KOPT-K1 (cell line): ENCODE results near the gene SLC39A11.

Experiments
- H3K27ac ChIP-seq: fragments of 200-600 bp; sonication (generic); 2 replicates; pipeline ENCODE4 v1.5.1; 2016; ENCODE audit warnings: antibody characterized with exemption, mild to moderate bottlenecking, low read depth, low read length; ENCODE audit not compliant: poor library complexity, severe bottlenecking
- H3K36me3 ChIP-seq: fragments of 200-600 bp; sonication (generic); 2 replicates; pipeline ENCODE4 v1.5.1; 2017; ENCODE audit warnings: antibody characterized with exemption, mild to moderate bottlenecking, low read length, moderate library complexity; ENCODE audit not compliant: insufficient read depth
- H3K9me3 ChIP-seq: fragments of 200-600 bp; sonication (generic); 2 replicates; pipeline ENCODE4 v1.5.1; 2017; ENCODE audit warnings: antibody characterized with exemption, low read length, mild to moderate bottlenecking; ENCODE audit not compliant: insufficient read depth, poor library complexity, severe bottlenecking

SLC39A11 gene

DNA sequence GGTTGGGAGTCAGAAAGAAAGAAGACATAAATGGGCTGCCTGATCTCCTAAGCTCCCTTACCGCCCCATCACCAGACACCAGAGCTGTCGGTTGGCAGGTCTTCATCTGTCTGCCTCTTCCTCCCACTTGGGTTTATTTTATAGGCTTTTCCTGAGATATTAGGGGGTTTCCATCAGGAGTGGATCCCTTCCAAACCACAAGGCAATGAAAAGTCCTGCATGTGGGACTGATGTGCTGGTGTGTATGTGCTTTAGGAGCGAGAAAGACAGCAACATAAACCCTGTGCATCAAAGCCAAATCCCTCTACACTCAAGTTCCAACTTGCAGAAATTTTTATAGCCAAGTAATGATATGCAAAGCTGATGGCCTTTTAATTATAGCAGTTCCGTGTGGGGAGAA lies 389.5 kb downstream of the SLC39A11 start:
- Histone ChIP-seq H3K36me3 (no peaks in the 10 kb centered on the region), H3K27ac (no peak overlapping the region), H3K9me3 (peaks cover 4% of the 10 kb centered on the region)

DNA sequence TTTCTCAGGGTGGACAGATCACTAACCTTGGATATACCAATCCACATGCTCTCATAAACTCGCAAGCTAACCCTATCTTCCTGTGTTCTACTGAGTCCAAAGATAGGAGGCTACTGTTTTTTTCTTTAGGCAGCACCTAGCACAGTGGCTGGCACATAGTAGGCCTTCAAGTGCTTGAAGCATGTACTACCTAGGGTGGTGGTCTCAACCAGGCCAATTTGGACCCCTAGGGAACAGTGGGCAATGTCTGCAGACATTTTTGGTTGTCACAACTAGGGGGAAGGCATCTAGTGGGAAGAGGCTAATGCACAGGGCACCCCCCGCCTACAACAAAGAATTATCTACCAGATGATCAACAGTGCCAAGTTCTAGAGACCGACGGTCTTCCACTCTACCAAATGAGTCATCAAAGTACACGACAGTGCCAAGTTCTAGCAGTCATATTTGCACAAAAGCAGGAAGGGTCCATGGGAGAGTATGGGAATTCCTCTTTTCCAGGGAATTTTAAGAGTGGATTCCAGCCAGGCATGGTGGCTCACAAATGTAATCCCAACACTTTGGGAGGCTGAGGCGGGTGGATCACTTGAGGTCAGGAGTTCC lies 390.3 kb downstream of the SLC39A11 start:
- no peaks in the 10 kb centered on the region for H3K36me3 ChIP-seq
- H3K9me3 ChIP-seq, result no peaks in the 10 kb centered on the region
- H3K27ac ChIP-seq, result no peak overlapping the region

DNA sequence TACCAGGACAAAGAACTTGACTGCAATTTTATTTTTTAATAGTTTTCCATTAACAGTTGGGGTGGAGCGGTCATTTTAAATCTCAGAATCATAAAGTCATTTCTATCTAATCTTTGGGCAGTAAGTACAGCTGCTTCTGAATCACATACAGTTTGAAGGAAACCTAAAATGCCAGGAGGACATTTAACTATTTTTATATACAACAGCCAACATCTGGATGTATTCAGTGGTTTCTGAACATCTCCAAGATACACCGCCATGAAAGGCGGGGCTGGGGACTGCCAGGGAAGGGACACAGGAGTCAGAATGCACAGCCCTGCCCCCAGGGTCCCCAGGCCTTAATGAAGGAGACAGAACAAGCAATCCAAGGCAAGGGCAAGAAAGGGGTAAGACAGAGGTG lies 392.3 kb downstream of the SLC39A11 start:
- Histone ChIP-seq H3K27ac (no peak overlapping the region), H3K9me3 (no peaks in the 10 kb centered on the region)

DNA sequence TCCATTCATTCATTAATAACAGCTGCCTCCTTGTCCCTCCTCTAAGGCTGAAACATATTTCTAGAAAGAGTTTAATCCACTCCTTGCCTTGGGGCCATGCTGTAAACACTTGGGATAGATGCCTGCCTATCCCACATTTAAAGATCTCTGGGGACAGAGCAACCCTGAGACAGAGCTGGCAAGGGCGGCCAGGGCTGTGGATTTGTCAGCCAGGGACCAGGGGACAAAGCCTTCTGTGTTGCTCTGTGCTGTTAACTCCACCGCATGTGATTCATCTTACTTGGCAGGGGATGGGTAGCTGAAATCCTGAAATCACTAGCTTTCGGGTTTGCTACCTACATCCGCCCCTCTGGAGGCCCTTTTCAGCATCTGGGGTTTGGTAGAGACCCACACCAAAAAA lies 392.9 kb downstream of the SLC39A11 start:
- no peaks in the 10 kb centered on the region for H3K36me3 ChIP-seq
- H3K27ac ChIP-seq, result no peak overlapping the region
- no peaks in the 10 kb centered on the region for H3K9me3 ChIP-seq

More for the DNA sequence above, 392.3 kb downstream of the SLC39A11 start:
- no peaks in the 10 kb centered on the region for H3K36me3 ChIP-seq

DNA sequence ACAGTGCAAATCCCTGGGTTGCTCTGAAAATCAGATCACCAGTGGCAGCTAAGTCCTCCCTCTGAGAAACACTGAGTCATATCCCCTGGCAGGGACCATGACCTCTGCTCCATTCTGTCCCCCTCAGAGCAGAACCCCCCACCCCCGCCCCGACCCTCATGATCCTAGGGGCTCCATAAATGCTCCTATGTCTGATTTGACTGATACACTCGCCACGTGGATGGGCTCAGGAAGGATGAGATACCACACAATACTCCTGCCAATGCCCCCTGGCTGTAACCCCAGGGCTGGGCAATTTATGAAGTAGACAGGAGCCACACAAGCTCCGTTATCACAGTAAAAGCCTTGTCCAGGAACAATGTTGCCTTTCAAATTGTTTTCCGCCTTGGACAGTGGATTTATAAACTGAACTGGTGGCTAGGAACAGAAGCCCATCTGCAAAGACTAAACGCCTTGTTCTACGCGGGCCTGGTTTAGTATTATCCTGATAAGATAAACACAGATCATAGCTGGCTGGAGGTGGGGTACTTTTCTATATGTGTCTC lies 394.8 kb downstream of the SLC39A11 start:
- Histone ChIP-seq H3K27ac (no peak overlapping the region), H3K36me3 (no peaks in the 10 kb centered on the region), H3K9me3 (no peaks in the 10 kb centered on the region)

DNA sequence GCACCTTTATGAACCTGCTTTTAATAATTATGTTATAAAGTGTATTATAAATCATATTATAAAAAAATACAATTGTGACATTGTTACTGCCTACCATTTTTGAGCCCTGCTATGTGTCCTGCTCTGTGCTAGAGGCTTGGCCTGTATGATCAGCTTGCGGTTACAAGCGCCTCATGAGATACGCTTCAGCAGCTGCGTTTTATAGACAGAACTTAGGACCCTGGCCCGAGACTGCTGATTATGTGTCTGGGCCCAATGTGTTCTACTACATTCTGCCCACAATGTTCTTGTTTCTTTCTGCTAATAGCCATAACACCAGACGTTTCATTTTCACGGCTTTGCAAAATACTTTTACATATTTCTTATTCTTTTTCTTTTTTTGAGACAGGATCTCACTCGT lies 395.8 kb downstream of the SLC39A11 start:
- Histone ChIP-seq H3K36me3 (no peaks in the 10 kb centered on the region), H3K9me3 (no peaks in the 10 kb centered on the region), H3K27ac (no peak overlapping the region)

DNA sequence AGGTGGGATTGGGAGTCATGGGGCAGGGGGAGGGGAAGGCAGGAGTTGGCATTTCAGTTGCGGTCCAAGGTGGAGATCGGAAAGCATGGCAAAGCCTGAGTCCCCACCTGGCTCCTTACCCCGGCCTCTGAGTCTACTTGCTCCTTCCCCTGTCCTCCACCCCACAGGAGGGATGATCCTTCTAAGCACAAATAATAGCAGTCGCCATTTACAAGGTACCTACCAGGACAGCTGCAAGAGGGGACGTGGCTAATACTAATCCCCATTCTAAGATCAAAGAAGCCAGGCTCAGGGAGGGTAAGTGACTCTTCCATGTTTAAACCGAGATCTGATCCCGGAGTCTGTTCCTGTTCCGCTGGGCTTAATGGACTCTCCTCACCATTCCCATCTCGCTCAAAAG lies 396.3 kb downstream of the SLC39A11 start:
- no peaks in the 10 kb centered on the region for H3K36me3 ChIP-seq
- no peak overlapping the region for H3K27ac ChIP-seq
- no peaks in the 10 kb centered on the region for H3K9me3 ChIP-seq

DNA sequence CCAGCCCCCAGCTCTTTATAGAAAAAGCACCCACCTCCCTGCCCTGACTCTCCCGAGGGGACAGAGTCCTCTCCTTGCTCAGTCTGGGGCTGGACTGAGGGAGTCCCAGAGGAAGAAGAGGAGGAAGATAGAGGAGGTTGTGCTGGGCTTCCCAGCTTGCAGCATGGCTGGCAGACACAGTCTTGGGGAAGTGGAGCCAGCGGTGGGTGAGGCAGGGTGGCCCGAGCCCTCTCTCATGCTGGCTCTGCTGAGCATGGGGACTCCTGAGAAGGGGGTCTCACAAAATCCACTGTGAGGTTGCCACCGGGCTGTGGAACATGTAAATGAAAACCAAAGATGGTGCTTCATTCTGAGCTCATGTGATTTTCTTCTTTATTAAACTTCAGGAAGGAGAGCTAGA lies 398.5 kb downstream of the SLC39A11 start:
- no peaks in the 10 kb centered on the region for H3K9me3 ChIP-seq
- no peaks in the 10 kb centered on the region for H3K36me3 ChIP-seq

DNA sequence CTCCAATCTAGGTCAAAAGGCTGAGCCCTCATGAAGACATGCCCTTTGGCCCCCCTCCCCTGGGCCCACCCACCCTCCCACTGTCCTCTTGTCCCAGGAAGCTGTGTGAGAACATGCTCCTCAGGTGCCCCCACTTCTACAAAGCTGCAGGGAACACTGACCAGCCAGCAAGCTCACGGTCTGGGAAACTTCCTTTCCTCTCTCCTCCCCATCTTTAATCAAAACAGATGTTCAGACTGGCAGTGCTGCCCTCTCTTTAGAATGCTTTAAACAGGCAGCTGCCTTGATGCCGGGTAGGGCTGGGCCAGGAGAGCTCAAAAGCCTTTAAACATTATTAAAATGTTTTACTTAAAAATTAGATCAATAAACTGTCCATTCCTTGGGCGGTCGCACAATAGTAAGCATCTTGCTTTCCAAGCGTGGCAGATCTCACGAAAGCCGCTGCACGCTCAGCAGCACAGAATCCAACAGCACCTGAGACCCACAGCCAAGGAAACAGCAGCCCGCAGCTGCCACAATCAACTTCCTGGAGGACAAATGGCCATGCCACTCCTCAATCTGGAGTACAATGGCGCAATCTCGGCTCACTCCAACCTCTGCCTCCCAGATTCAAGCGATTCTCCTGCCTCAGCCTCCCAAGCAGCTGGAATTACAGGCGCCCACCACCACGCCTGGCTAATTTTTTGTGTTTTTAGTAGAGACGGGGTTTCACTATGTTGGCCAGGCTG lies 399.2 kb downstream of the SLC39A11 start:
- Histone ChIP-seq H3K36me3 (no peaks in the 10 kb centered on the region), H3K9me3 (no peaks in the 10 kb centered on the region), H3K27ac (no peak overlapping the region)

More for the DNA sequence above, 398.5 kb downstream of the SLC39A11 start:
- no peak overlapping the region for H3K27ac ChIP-seq

DNA sequence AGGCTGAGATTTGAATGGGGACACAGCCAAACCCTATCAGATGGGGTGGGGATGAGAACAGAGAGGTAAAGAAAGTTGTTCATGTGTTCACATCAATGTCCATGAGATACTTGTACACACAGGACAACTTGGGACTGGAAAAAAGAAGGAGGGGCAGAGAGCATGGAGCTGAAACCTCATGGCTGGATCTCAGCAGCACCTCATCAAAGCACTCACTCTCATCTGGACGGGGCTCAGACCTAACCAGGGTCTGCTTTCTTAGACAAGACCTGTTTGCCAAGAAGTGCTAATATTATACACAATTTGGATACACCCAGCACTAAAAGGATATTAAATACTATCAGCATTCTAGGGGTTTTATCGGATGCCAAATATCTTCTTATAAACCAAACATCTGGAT lies 399.8 kb downstream of the SLC39A11 start:
- no peaks in the 10 kb centered on the region for H3K36me3 ChIP-seq
- H3K9me3 ChIP-seq, result no peaks in the 10 kb centered on the region
- H3K27ac ChIP-seq, result no peak overlapping the region

DNA sequence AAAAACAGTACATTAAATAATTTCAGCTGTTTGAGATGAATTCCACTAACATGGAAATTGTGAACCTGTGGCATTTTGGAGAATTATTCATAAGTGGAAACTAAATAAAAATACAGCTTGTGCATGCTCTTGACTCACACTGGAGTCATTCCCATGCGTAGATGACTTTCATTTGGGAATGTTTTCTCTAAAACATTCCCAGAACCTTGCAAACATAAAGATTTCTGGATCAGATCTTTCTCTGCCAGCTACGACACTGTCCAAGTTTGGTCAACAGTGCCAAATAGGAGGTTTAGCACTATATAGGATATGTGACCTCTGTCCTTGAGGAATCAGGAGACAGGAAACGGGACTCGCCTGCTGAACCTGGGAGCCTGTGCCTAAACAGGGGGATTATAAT lies 400.9 kb downstream of the SLC39A11 start:
- Histone ChIP-seq H3K27ac (no peak overlapping the region), H3K9me3 (no peaks in the 10 kb centered on the region), H3K36me3 (no peaks in the 10 kb centered on the region)

DNA sequence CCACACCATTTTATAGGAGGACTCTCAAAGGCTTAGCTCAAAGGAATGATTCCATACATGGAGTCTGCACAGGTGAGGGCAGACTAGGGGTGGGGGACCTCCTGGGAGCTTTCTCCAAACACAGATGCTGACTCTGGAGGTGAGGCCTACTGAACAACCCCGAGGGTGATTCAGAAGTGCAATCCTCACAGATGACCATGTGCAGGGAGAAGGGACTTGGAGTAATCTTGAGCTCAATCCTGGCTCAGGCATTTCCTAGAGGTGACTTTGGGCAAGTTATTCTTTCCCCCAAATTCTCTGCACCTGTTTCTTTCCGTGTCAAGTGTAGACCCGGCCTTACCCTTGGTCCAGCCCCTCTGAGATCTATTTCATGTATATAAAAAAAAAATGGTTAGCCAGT lies 401.5 kb downstream of the SLC39A11 start:
- Histone ChIP-seq H3K36me3 (no peaks in the 10 kb centered on the region), H3K9me3 (no peaks in the 10 kb centered on the region), H3K27ac (no peak overlapping the region)

DNA sequence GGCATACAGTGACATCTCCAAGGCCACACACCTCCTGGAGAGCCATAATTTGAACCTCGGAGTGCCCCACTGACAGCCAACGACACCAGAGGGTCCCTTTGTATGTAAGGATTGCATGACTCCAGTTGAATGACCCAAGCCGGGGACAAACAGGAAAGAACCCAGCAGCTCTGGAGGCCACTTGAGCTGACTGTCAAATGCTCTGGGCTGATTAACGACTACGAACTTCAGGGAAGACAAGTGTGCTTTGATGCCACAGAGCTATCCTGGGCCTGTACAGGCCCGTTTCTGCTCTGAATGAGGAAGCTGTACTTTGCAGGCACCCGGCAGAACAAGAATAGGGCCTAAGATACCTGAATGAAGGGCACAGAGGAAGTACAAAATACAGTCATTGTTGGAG lies 404.6 kb downstream of the SLC39A11 start:
- Histone ChIP-seq H3K36me3 (no peaks in the 10 kb centered on the region), H3K27ac (no peak overlapping the region)

DNA sequence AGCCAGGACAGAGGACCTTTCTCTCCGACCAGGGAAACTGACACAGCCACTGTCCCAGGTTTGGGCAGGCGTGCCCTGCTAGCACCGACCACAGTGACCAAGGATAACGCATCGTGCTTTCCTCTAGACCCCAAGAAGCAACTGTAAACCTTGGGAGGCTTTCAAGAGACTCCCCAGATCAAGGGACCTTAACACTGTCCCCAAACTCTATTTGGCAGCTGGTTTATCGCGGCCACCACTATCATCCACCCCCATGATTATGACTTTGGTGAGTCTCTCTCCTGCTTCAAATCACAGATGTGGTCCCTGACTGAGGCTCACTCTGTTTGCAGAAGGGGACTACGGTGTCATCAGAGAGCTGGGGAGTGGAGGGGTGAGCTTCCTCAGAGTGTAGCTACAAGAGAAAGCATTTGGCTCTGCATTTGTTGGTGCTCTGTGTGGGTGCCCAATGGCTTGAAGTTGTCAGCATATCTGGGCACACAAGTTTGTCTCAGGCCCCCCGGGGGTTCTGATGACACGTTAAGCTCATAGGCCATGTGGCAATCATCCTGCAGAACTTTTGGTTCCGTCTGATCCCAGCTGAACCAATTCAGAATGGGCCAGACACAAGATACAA lies 408.0 kb downstream of the SLC39A11 start:
- no peak overlapping the region for H3K27ac ChIP-seq

More for the DNA sequence above, 404.6 kb downstream of the SLC39A11 start:
- H3K9me3 ChIP-seq, result no peaks in the 10 kb centered on the region

DNA sequence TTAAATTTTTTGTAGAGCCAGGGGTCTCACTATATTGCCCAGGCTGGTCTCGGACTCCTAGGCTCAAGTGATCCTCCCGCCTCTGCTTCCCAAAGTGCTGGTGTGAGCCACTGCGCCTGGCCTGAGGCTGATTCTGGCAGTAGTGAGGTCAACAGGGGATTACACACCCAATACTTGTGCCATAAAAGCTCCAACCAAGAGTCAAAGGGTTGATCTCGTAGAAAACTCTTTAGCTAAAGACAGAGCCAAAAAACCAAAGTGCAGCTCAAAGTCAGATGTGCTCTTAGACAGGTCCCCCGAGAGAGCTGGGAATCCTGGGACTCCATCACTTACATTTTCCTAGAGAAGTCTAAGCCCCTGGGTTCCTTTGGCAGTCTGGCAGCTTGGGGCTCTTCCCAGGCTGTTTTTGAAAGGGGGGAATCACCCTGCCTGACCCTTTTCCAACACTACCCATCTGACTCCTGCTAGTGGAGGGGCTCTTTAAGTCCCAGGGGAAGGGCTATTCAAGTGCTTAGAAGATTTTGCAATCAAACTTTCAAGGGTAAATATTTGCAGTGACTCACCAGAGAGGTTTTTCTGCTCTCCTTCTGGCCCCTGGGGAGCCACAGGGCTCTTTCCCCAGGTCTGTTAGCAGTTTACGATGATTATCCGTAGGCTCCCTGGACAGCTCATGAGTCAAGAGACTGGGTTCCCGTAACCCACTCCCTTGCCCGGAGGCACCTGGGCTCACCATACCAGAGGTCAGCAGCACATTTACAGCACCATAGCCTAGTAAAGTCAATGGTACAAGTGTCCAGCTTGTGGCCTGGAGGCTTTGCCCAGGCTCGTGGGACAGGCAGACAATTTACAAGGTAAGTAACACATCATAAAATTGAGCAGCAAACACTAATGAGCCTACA lies 408.7 kb downstream of the SLC39A11 start:
- H3K27ac ChIP-seq, result no peak overlapping the region
- no peaks in the 10 kb centered on the region for H3K9me3 ChIP-seq
- H3K36me3 ChIP-seq, result no peaks in the 10 kb centered on the region

More for the DNA sequence above, 408.0 kb downstream of the SLC39A11 start:
- H3K36me3 ChIP-seq, result no peaks in the 10 kb centered on the region
- H3K9me3 ChIP-seq, result no peaks in the 10 kb centered on the region
